ENCODE results near the gene CDX4.
A peak's percentile ranks its signal among the peaks of the same experiment; 100 is the strongest.

DNA sequence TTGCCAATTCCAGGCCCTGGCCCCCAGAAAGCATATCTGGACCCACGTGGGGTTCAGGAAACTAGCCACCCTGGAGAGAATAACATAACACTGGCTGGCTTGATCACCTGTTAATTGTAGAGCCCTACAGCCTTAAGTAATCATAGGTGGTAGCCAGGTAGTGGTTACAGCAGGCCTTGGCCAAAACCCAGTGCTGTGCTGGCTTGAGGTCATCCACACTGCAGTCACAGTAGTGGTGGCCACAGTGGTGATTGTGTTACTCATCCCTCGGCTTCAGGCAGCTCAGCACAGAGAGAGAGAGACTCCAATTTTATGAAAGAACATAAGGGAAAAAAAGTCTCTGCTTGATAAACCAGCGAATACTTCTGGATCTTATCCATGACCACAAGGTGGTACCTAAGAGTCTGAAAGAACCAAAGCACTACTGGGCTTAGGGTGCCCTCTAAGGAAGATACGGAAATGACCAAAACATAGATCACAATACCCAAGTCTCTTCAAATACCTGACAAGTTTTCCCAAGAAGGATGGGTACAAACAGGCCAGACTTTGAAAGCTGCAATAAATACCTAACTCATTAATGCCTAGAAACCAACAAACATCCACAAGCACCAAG is 46.6 kb upstream of the CDX4 start:
- TF ChIP-seq CTCF (IDR thresholded peaks at IDR 0.05 in 2 of 3, conservative IDR thresholded peaks at IDR 0.05 in 1 of 3; ENCODE audit: borderline replicate concordance in 1 of 3, insufficient read depth in 1 of 3, low read depth in 2 of 3, low read length in 2 of 3) (0 out of 6 replicates have a peak, but pooled peaks of 1 of the 3 experiments have one; percentile 3), SP1 (IDR thresholded peaks at IDR 0.05; ENCODE audit: low read depth) (no peak), SRF (IDR thresholded peaks at IDR 0.05; ENCODE audit: low read depth) (no peak), MAX (IDR thresholded peaks at IDR 0.05) (no peak)
